Activated naive CD4-positive, alpha-beta T cell treated with anti-CD3 and anti-CD28 coated beads, Interleukin-2, amount 10 ng/mL, durations not matched to agents 7 days and 5 days (primary cell): ENCODE data around the gene RASA2.

Experiments
- CTCF ChIA-PET: fragments of 350-600 bp; sonication (Branson Sonifier 250); formaldehyde crosslinking; loops from one replicate; lab custom pipeline; 2021; ENCODE audit warnings: antibody characterized with exemption; lab: Charles Lee
- DNase-seq: peaks from one replicate; pipeline ENCODE4 v3.0.0-alpha.2; 2020
- H3K27ac Mint-ChIP-seq: one replicate; pipeline ENCODE4 v1.8.0; 2021; ENCODE audit warnings: mild to moderate bottlenecking, moderate library complexity, mixed read lengths
- H3K27me3 Mint-ChIP-seq: one replicate; pipeline ENCODE4 v1.8.0; 2021; ENCODE audit warnings: mild to moderate bottlenecking, mixed read lengths
- H3K36me3 Mint-ChIP-seq: one replicate; pipeline ENCODE4 v1.8.0; 2021; ENCODE audit warnings: mixed read lengths
- H3K4me1 Mint-ChIP-seq: one replicate; pipeline ENCODE4 v1.8.0; 2021; ENCODE audit warnings: mixed read lengths
- H3K4me3 Mint-ChIP-seq: one replicate; pipeline ENCODE4 v1.8.0; 2021; ENCODE audit warnings: mild to moderate bottlenecking, moderate library complexity, mixed read lengths
- H3K9me3 Mint-ChIP-seq: one replicate; pipeline ENCODE4 v1.8.0; 2021; ENCODE audit warnings: mixed read lengths

RASA2 gene

DNA sequence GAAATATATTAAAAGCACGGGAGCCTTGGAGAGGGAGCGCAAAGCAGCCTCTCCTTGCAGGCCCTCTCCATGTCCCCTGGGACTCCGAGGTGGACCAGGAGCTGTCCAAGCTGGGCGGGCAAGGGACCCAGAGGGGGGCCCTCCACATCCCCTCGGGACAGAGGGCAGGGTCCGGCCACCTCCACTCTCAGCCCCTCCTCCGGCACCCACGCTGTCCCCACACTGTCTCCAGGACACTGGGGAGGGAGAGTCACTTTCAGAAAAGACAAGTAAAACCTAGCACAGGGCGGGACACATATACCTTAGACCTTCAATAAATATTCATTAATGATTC is 173.8 kb downstream of the RASA2 start:
- no peaks in the 10 kb centered on the region for H3K36me3 Mint-ChIP-seq
- peaks cover 84% of the 10 kb centered on the region for H3K27me3 Mint-ChIP-seq
- no peak for DNase-seq
- CTCF ChIA-PET, result interaction anchor here (2.2 kb wide), 1 partner anchor 11 kb away, joined by 4 read pairs; no protein-coding TSS in a partner anchor
- H3K9me3 Mint-ChIP-seq, result no peaks in the 10 kb centered on the region
- H3K27ac Mint-ChIP-seq, result no peak overlapping the region
- no peak overlapping the region for H3K4me3 Mint-ChIP-seq
- peaks cover 7% of the 10 kb centered on the region for H3K4me1 Mint-ChIP-seq

DNA sequence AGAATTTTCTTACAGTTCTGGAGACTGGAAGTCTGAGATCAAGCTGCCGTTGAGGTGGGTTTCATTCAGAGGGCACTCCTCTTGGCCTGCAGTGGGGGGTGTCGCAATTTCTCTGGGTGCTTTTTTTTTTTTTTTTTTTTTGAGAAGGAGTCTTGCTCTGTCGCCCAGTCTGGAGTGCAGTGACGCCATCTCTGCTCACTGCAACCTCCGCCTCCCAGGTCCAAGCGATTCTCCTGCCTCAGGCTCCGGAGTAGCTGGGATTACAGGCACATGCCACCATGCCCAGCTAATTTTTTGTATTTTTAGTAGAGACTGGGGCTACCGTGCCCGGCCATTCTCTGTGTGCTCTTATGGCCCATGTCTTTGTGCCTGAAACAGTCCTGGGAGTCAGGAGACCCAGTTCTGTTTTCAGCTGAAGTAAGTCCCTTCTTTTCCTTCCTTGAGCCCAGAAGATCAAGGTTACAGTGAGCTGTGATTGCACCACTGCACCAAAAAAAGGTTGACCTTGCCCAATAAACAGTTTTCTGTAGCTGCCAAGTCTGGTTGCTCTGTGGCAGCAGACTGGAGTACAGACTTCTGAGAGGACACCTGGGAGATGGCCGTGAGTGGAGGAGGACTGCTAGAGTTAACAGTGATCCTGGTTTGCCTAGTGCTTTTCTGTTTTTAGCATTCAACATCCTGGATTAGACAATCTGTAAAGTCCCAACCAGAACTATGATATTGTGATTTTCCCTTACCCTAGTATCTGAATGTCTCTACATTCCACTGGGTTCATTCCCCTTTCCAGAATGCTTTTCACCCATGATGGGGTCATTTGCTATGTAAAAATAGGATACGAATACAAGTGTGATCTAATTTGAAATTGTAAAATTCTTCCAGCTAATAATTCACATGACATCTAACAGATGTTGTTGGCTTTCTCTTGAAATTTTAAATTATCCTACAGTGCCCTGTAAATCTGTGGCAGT is 174.7 kb downstream of the RASA2 start:
- Mint-ChIP-seq H3K27me3 (peaks cover 77% of the 10 kb centered on the region), H3K4me3 (no peak overlapping the region), H3K4me1 (peaks cover 7% of the 10 kb centered on the region), H3K36me3 (no peaks in the 10 kb centered on the region), H3K27ac (no peak overlapping the region), H3K9me3 (no peaks in the 10 kb centered on the region)
- CTCF ChIA-PET, result interaction anchor here (2.2 kb wide), 1 partner anchor 12 kb away, joined by 4 read pairs; no protein-coding TSS in a partner anchor
- DNase-seq, result no peak

DNA sequence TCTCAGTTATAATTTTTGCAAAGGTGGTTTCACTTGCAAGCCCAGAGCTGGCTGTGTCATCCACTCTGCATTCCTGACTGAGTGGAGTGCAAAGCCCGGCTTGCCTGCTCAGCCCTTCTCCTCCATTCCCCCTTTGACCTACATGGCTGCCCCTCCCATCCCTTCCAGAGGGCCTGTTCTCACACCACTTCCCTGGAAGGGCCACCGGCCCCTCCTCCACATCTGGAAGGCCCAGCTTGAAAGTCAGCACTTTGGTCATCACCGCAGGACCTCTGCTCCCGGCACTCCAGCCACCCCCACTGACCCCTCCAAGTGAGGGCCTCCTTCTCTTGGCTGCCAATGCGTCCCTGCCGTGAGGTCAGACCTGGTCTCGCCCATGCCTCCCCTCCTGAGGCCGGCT is 177.2 kb downstream of the RASA2 start:
- Mint-ChIP-seq H3K27ac (no peak overlapping the region), H3K4me3 (no peak overlapping the region), H3K4me1 (peaks cover 7% of the 10 kb centered on the region), H3K9me3 (peaks cover 7% of the 10 kb centered on the region), H3K27me3 (peaks cover 53% of the 10 kb centered on the region), H3K36me3 (no peaks in the 10 kb centered on the region)
- CTCF ChIA-PET, result no interaction called here
- DNase-seq, result no peak
